Spleen (tissue), 11 donors: ENCODE data around the gene SCGB1C1. TPM values are rescaled to one million over a fixed set of nuclear protein-coding genes. Genes with fewer than 3 reads are reported as not detected.

ENCODE experiments used
- DNase-seq: peaks from one replicate; pipeline ENCODE4 v3.0.0-alpha.2; 2020
- H3K27ac ChIP-seq, 8 donors: fragments of 200-600 bp; sonication (generic) in 7 of 8; 1 replicate in 4 of 8; 2 replicates in 4 of 8; pipeline versions ENCODE4 v1.5.0 to v1.8.0; 2016 to 2021; ENCODE audit warnings: inconsistent platforms in 4 of 8, mild to moderate bottlenecking in 4 of 8, moderate library complexity in 1 of 8
- H3K27me3 ChIP-seq, 7 donors: fragments of 200-600 bp; sonication (generic) in 6 of 7; replicated peaks in 1 of 7; 1 replicate in 4 of 7; 2 replicates in 3 of 7; pipeline versions ENCODE4 v1.5.0 to v1.8.0; 2016 to 2021; ENCODE audit warnings: inconsistent platforms in 3 of 7, mild to moderate bottlenecking in 1 of 7
- H3K36me3 ChIP-seq, 6 donors: fragments of 200-600 bp; sonication (generic) in 5 of 6; 1 replicate in 4 of 6; 2 replicates in 2 of 6; pipeline versions ENCODE4 v1.5.0 to v1.8.0; 2016 to 2021; ENCODE audit warnings: inconsistent platforms in 2 of 6
- H3K4me1 ChIP-seq, 6 donors: fragments of 200-600 bp; sonication (generic) in 5 of 6; 1 replicate in 3 of 6; 2 replicates in 3 of 6; pipeline versions ENCODE4 v1.5.0 to v1.8.0; 2016 to 2021; ENCODE audit warnings: inconsistent platforms in 3 of 6
- H3K4me3 ChIP-seq, 8 donors: fragments of 200-600 bp; sonication (generic) in 7 of 8; 1 replicate in 4 of 8; 2 replicates in 4 of 8; pipeline versions ENCODE4 v1.5.0 to v1.8.0; 2016 to 2021; ENCODE audit warnings: inconsistent platforms in 4 of 8, mild to moderate bottlenecking in 4 of 8, moderate library complexity in 2 of 8
- H3K9me3 ChIP-seq, 8 donors: fragments of 200-600 bp; sonication (generic) in 7 of 8; 1 replicate in 4 of 8; 2 replicates in 4 of 8; pipeline versions ENCODE4 v1.5.0 to v1.8.0; 2016 to 2021; ENCODE audit warnings: inconsistent platforms in 4 of 8
- CTCF ChIP-seq, 11 experiments: fragments of 200-600 bp in 7 of 11; fragments of 450-650 bp in 4 of 11; sonication (generic) in 4 of 11; IDR thresholded peaks in 8 of 11; conservative IDR thresholded peaks in 3 of 11; 1 replicate in 7 of 11; 2 replicates in 4 of 11; pipeline versions ENCODE4 v1.4.0 to v1.8.0; 2016 to 2021; ENCODE audit warnings: antibody characterized with exemption in 11 of 11, inconsistent platforms in 4 of 11, mild to moderate bottlenecking in 1 of 11
- POLR2A ChIP-seq, 3 donors: fragments of 450-650 bp; IDR thresholded peaks; one replicate each; pipeline ENCODE4 v1.5.1; 2017; ENCODE audit warnings: antibody characterized with exemption in 3 of 3, mild to moderate bottlenecking in 1 of 3
- POLR2AphosphoS5 ChIP-seq, 3 donors: sonication (generic); formaldehyde crosslinking; IDR thresholded peaks; one replicate each; pipeline ENCODE4 v1.5.1; 2017; ENCODE audit warnings: antibody characterized with exemption in 3 of 3
- WGBS, 5 donors: extraction: QIAGEN DNeasy Blood & Tissue Kit in 3 of 5; methylation state at CpG; one replicate each; pipeline versions ENCODE4 v1.1.5 to v1.1.7; 2013 to 2018; 5-methylcytosine and 5-hydroxymethylcytosine counted together
- intact Hi-C: fragments of 100-400 bp; cut with DNase I; formaldehyde crosslinking; loops from one replicate; pipeline ENCODE4 v1.15.0; 2023; ENCODE audit warnings: low total_unique reads
- polyA plus RNA-seq, 3 donors: library from polyadenylated mRNA; stranded (reverse); fragments of 200-250 nt; gene quantifications; one replicate each; pipeline ENCODE4 v1.2.1, GENCODE V29; 2013
- total RNA-seq, 7 donors: library from RNA; depleted of rRNA in 3 of 7; stranded (reverse); fragments of >200 nt in 3 of 7; fragmentation: NEBNext Ultra II Directional in 4 of 7; extraction: Animal tissue kit (Norgen Biotek cat#: 25700) in 4 of 7; gene quantifications; one replicate each; pipeline versions ENCODE4 v1.1.0 to v1.2.1, GENCODE V29; 2016 to 2021
- donor health status: healthy with polysubstance abuse.
- donor health status: DM: no; HTN: no; CAD: no; lungs with moderate emphysema.
- donor health status: DM: no; HTN: no; CAD: no.
- donor health status: Bipolar disorder and iron deficiency.
- donor health status: healthy.
- donor health status: DM: no; HTN: no; CAD: no.
- donor health status: DM: yes; HTN: yes; CAD: no.

The SCGB1C1 gene
- total and polyA plus RNA-seq, 10 donors: not detected

DNA sequence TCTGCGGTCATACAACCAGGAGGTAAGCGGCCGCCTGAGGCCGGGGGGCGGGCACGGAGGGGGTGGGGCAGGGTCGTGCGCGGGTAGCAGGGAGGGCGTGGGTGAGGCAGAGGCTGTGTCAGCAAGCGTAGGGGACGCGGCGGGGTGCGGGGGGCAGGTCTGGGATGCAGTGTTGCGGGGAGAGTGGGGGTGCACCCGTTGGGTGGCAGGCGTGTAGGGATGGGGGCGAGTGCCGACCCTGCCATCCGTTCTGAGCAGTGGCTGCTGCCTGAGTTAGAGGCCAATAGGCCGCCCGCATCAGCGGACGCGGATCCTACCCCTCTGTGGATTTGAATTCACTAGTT lies 16.0 kb downstream of the SCGB1C1 start:
- no peaks in the 10 kb centered on the region for H3K9me3 ChIP-seq
- peaks cover 27 to 61% (median 48%) of the 10 kb centered on the region in 6 donors for H3K4me1 ChIP-seq
- intact Hi-C loops: no loop called here
- peaks cover 0 to 68% (median 59%) of the 10 kb centered on the region in 6 donors for H3K36me3 ChIP-seq
- TF ChIP-seq POLR2AphosphoS5 (IDR thresholded peaks at IDR 0.05) (no peak), POLR2A (IDR thresholded peaks at IDR 0.05) (peak in 1 of 3 donors; percentile 2), CTCF (IDR thresholded peaks at IDR 0.05 in 8 of 11, conservative IDR thresholded peaks at IDR 0.05 in 3 of 11) (peak in 1 of 11 experiments; percentile 3)
- peak overlapping the region; percentile 98 to 100 (median 99) for H3K27ac ChIP-seq
- WGBS, 5 donors: 0 to 2% (median 2%) methylated on average over 10 to 26 of the region's 26 CpGs
- peak overlapping the region; percentile 67 to 96 (median 87) for H3K4me3 ChIP-seq
- no peak for DNase-seq
- no peaks in the 10 kb centered on the region for H3K27me3 ChIP-seq

- Histone ChIP-seq H3K27ac (peak overlapping the region; percentile 98 to 100 (median 99)), H3K4me3 (peak overlapping the region; percentile 67 to 96 (median 87)), H3K27me3 (no peaks in the 10 kb centered on the region), H3K36me3 (peaks cover 0 to 68% (median 59%) of the 10 kb centered on the region in 6 donors), H3K4me1 (peaks cover 27 to 55% (median 44%) of the 10 kb centered on the region in 6 donors), H3K9me3 (no peaks in the 10 kb centered on the region)
- DNase-seq: peak; percentile 86
- WGBS, 5 donors: 53 to 69% (median 57%) methylated on average over 20 to 29 of the region's 29 CpGs
- intact Hi-C loops: no loop called here
- TF ChIP-seq CTCF (IDR thresholded peaks at IDR 0.05 in 8 of 11, conservative IDR thresholded peaks at IDR 0.05 in 3 of 11): no peak
- no peak for TF ChIP-seq POLR2A (IDR thresholded peaks at IDR 0.05)
- peak in 1 of 3 donors; percentile 20 for TF ChIP-seq POLR2AphosphoS5 (IDR thresholded peaks at IDR 0.05)
Observed at GRCh38 chr11:209275-210121, 16.6 kb downstream of the SCGB1C1 start.

- H3K4me1 ChIP-seq: peaks cover 27 to 48% (median 39%) of the 10 kb centered on the region in 6 donors
- no peaks in the 10 kb centered on the region for H3K27me3 ChIP-seq
- H3K27ac ChIP-seq: peak overlapping the region in 3 of 8 donors; percentile 14 to 100 (median 99)
- TF ChIP-seq POLR2A (IDR thresholded peaks at IDR 0.05) (no peak), POLR2AphosphoS5 (IDR thresholded peaks at IDR 0.05) (no peak), CTCF (IDR thresholded peaks at IDR 0.05 in 8 of 11, conservative IDR thresholded peaks at IDR 0.05 in 3 of 11) (no peak)
- no peak for DNase-seq
- H3K9me3 ChIP-seq: no peaks in the 10 kb centered on the region
- H3K4me3 ChIP-seq: peak overlapping the region in 3 of 8 donors; percentile 75 to 96 (median 87)
- WGBS, 5 donors: 79 to 92% (median 89%) methylated on average over 3 to 9 of the region's 9 CpGs
- intact Hi-C loops: no loop called here
- peaks cover 0 to 68% (median 60%) of the 10 kb centered on the region in 6 donors for H3K36me3 ChIP-seq
Observed at GRCh38 chr11:210122-210802, 17.4 kb downstream of the SCGB1C1 start.

- DNase-seq: no peak
- H3K4me1 ChIP-seq: peaks cover 22 to 42% (median 34%) of the 10 kb centered on the region in 6 donors
- H3K27me3 ChIP-seq: no peaks in the 10 kb centered on the region
- no peak overlapping the region for H3K4me3 ChIP-seq
- 75 to 96% (median 93%) methylated on average over 1 to 5 of the region's 5 CpGs for WGBS, 5 donors
- H3K36me3 ChIP-seq: peaks cover 0 to 68% (median 62%) of the 10 kb centered on the region in 6 donors
- TF ChIP-seq POLR2A (IDR thresholded peaks at IDR 0.05) (no peak), POLR2AphosphoS5 (IDR thresholded peaks at IDR 0.05) (no peak), CTCF (IDR thresholded peaks at IDR 0.05 in 8 of 11, conservative IDR thresholded peaks at IDR 0.05 in 3 of 11) (no peak)
- intact Hi-C loops: no loop called here
- peak overlapping the region in 2 of 8 donors; percentile 14 to 99 for H3K27ac ChIP-seq
- H3K9me3 ChIP-seq: no peaks in the 10 kb centered on the region
Observed at GRCh38 chr11:210803-211180, 17.9 kb downstream of the SCGB1C1 start.
